GM21528 (cell line): ENCODE data around the gene TBC1D17.
"Not testable (repeated sequence)": the region's sequence is repeated elsewhere in the genome, so short reads cannot be mapped to it uniquely, and the experiment has no call there.

Experiments used
- ATAC-seq: cut with Tn5 transposase; IDR thresholded peaks from one replicate; pipeline ENCODE4 v1.9.1; 2021; ENCODE audit warnings: mild to moderate bottlenecking, moderate library complexity; ENCODE audit not compliant: unreplicated experiment, low FRiP score

TBC1D17 gene

DNA sequence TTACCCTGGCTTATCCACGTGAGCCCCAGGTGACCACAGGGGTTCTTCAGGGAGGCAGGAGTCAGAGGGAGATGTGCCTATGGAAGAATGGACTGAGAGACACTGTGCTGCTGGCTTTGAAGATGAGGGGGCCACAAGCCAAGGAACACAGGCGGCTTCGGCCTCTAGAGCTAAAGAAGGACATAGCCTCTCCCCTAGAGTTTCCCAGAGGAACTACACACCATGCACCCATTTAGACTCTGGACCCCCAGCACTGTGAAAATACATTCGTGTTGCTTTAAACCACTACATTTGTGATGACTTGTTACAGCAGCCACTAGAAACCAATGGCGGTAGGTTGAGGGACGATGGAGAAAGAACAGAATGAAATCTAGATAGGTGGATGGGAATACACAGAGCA lies 37.8 kb downstream of the TBC1D17 start:
- no peak for ATAC-seq

- no peak for ATAC-seq
Observed at GRCh38 chr19:49916839-49917733, 39.6 kb downstream of the TBC1D17 start.

DNA sequence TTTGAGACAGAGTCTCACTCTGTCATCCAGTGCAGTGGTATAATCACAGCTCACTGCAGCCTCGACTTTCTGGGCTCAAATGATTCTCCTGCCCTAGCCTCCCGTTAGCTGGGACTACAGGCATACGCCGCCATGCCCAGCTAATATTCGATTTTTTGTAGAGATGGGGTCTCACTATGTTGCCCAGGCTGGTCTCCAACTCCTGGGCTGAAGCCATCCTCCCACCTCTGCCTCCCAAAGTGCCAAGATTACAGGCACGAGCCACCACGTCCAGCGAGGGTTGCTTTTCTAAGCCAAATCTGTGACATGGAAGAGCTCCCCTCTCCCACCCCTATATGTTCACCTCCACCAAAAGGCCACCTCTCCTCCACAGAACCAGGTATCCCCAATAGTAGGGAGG lies 40.6 kb downstream of the TBC1D17 start:
- no peak for ATAC-seq

GRCh38 chr19:49920624-49921363 lies 43.3 kb downstream of the TBC1D17 start:
- no peak for ATAC-seq

- ATAC-seq: no peak
Observed at GRCh38 chr19:49921871-49922795, 44.6 kb downstream of the TBC1D17 start.

DNA sequence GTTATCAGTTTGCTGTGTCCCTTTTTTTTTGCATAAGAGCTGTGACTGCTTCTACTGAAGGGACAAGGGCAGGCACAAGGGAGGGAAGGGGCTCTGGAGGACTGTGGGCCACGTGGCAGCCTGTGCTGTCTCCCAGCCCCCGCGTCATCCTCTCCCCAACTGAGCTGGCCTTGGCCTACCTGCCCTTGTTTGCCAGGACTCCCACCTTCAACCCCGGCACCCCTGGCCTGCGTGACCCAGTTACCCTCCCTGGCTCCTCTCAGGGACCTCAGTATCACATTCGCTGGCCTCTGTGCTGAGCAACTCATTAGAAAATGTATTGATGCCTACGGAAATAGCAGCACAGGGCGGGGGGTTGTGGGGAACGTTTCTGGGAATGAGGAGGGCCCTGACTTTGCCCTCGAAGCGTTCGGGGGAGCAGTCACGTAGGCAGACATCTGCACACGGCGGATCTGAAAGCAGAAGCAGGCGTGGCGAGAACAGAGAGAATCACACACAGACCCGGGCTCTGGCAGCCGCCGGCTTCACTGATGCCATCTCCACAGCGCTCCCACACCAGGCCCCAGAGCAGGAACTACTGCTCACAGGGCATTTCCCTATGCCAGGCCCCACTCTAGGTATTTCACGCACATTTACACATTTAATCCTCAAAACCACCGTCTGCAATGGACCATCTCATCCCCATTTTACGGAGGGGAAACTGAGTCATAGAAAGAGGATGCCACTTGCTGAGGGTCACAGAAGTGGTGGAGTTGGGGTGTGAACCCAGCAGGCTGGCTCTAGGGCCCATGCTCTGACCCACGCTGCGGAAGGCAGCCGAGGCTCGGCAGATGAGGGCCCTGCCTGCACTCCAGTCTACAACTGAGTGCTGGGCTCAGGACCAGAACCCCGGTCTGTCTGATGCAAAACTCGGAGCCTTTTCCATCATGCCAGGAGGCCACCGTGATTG lies 45.8 kb downstream of the TBC1D17 start:
- no peak for ATAC-seq

DNA sequence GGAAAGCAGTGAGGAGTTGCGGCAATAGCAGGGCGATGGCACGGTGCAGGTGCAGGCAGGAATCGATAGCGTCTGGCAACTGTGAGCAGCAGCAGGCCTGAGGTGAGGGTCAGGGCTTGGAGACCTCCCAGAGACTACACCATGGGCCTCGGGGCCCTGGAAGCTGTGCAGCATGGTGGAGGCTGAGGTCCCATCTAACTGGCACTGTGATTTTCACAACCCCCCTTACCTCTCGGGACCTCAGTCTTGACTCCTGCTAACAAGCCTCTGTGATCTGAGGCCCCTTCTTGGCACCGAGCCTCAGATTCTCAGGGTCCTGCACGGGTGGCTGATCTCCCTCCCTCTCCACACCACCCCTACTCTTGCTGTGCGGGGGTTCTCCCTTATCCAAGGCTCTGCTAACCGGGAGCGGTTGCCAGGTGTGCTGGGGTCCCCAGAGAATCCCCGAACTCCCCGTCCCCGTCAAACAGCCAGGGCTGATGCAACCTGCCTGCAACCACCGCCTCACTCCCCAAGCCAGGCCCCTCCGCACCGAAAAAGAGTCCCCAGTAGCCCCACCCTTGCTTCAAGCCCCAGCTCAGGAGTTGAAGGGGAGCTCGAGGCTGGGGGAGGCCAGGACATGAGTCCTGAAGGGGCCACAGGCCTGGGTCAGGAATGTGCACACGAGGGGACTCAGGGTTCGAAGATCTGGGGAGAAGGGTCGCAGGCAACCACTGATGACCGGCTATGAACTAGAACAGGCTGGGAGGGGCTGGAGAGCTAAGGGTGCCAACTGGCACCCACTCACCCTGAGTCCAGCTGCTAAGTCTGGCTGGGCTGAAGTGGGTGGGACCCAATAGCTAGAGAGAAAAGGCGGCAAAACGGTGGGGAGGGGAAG lies 46.7 kb downstream of the TBC1D17 start:
- no peak for ATAC-seq

GRCh38 chr19:49924881-49925210 lies 47.3 kb downstream of the TBC1D17 start:
- not testable (repeated sequence) for ATAC-seq

DNA sequence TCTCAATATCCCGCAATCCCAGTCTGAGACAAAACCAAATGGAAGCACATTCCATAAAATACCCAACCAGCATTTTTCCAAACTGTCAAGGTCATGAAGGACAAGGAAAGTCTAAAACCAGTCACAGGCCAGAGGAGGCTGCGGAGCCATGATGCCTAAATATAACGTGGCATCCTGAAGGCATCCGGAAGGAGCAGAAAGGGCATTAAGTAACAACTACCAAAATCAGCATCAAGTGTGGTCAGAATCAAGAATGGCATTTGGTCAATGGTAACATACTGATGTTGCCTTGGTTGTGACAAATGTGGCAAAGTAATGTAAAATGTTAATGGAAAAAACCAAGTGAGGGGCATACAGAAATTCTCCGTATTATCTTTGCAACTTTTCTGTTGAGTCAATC lies 48.0 kb downstream of the TBC1D17 start:
- ATAC-seq: no peak

DNA sequence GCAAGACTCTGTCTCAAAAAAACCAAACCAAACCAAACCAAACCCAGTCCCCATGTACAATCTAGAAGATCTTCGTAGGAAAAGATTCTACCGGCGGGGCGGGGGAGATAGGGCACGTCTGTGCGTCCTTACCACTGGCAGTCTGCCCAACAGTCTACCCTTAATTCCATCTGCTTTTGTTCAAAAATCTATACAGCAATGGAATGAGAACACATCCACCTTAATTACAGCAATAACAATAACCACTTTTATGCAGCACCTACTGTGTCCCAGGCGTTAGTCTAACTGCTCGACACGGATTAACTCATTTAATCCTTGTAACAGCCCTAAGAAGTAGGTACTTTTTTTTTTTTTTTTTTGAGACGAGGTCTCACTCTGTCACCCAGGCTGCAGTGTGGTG lies 49.0 kb downstream of the TBC1D17 start:
- ATAC-seq: no peak

GRCh38 chr19:49927526-49928264 lies 50.2 kb downstream of the TBC1D17 start:
- ATAC-seq: no peak

- ATAC-seq: peak; percentile 45
Observed at GRCh38 chr19:49929121-49929610, 51.7 kb downstream of the TBC1D17 start, which contains the start of the genes ATF5 and NUP62. ATF5 (plus strand) TSS chr19:49929205; CDS start chr19:49930851, 1,646 bp downstream. NUP62 (minus strand) TSS chr19:49929504; CDS start chr19:49909807, 19,697 bp downstream.

DNA sequence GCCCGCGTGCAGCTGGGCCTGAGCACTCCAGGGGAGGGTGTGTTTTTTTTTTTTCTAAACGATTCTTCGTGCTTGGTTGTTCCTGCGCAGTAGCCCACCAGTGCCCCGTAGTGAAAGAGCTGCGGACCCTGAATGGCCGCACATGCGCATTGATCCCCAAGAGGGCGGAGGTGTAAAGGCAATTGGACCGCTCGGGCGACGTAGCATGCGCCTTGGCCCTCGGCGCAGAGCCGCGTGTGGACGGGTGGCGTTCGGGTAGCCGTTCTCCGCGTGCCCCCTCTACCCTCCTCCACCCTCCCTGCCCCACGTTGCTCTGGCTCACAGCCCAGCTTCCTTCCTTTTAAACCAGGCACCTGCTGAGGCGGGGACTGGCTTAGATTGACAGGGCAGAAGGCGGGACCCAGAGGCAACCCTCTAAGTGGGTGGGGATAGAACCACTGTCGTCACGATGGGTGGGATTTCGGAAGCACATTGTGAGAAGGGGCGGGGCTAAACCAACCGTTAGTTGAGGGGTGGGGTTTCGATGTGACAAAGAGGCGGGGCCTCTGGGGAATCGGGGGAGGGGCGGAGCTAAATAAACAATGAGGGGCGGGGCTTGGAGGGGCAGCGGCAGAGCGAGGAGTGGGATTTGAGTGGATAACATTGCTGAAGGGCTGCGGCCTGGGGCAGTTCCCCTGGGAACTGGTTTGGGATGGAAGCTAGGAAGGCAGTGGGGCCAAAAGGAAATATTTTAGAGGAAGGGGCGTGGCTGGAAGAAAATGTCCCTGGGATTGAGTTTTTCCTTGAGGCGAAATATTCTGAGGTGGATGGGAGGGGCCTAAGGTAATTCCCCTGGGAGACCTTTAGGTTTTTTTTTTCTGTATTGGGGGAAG lies 52.3 kb downstream of the TBC1D17 start:
- peak; percentile 57 for ATAC-seq

- ATAC-seq: no peak
Observed at GRCh38 chr19:49930483-49931011, 53.0 kb downstream of the TBC1D17 start.

- no peak for ATAC-seq
Observed at GRCh38 chr19:49931293-49932040, 54.0 kb downstream of the TBC1D17 start.

DNA sequence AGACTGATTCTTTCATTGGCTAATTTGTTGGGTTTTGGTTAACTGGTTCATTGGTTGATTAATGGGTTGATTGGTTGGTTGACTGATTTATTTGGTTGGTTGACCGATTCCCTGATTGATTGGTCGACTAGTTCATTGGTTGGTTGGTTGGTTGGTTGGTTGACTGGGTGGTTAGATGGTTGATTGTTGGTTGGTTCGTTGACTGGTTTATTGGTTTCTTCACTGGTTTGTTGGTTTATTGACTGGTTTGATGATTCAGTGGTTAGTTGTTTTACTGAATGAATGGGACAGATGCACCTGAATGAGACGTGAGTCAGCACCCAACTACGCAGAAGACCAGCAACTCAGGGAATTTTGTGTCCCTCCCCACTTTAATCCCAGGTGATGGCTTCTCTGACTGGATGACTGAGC lies 54.5 kb downstream of the TBC1D17 start:
- no peak for ATAC-seq
